Gastroesophageal sphincter (tissue), 3 donors: ENCODE results near the gene APOO.

ENCODE experiments used
- POLR2A ChIP-seq, 2 donors: fragments of 450-650 bp; IDR thresholded peaks; one replicate each; pipeline ENCODE4 v1.6.1; 2017; ENCODE audit warnings: antibody characterized with exemption in 2 of 2, mild to moderate bottlenecking in 2 of 2, moderate library complexity in 1 of 2
- TF ChIP-seq, protein P1 (sequence below), 4 experiments: fragments of 200-600 bp in 2 of 4; fragments of 450-650 bp in 2 of 4; sonication (generic) in 1 of 4; IDR thresholded peaks; one replicate each; pipeline ENCODE4 v1.5.1; 2017 to 2019; ENCODE audit warnings: antibody characterized with exemption in 4 of 4, mild to moderate bottlenecking in 2 of 4, moderate library complexity in 2 of 4

DNA sequence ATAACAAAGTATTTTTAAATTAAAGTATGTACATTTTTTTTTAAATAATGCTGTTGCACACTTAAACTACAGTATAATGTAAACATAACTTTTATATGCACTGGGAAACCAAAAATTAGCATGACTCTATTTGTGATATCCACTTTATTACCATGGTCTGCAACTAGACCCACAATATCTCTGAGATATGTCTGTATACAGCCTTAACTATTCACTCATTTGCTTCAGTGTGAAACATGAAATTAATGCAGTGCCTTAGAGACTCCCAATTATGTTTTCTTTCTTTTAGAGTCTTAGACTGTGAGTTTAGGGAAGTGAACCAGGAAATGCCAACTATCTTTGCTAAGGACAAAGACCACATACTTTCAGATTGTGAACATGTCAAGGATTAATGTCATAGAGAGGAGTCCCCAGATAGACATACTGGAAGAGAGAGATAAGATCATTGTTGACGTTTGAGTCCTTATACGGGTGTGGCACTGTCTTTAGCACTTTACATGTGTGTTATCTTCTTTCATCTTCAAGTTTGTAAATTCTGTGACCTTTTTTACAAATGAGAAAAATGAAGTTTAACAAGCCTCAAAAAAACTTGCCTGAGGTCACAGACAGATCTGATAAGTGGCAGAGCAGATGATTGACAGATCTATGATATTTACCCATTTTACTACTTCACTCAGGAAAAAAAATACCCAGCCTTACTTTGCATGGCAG is 23.3 kb upstream of the APOO start:
- no peak for TF ChIP-seq POLR2A (IDR thresholded peaks at IDR 0.05)
- TF ChIP-seq, protein P1, sequence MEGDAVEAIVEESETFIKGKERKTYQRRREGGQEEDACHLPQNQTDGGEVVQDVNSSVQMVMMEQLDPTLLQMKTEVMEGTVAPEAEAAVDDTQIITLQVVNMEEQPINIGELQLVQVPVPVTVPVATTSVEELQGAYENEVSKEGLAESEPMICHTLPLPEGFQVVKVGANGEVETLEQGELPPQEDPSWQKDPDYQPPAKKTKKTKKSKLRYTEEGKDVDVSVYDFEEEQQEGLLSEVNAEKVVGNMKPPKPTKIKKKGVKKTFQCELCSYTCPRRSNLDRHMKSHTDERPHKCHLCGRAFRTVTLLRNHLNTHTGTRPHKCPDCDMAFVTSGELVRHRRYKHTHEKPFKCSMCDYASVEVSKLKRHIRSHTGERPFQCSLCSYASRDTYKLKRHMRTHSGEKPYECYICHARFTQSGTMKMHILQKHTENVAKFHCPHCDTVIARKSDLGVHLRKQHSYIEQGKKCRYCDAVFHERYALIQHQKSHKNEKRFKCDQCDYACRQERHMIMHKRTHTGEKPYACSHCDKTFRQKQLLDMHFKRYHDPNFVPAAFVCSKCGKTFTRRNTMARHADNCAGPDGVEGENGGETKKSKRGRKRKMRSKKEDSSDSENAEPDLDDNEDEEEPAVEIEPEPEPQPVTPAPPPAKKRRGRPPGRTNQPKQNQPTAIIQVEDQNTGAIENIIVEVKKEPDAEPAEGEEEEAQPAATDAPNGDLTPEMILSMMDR (IDR thresholded peaks at IDR 0.05), result no peak
